HG02610 (cell line): ENCODE data around the gene UGT2B28.
"Not testable (repeated sequence)": the region's sequence is repeated elsewhere in the genome, so short reads cannot be mapped to it uniquely, and the experiment has no call there.

ENCODE experiments used
- ATAC-seq: cut with Tn5 transposase; IDR thresholded peaks from one replicate; pipeline ENCODE4 v1.9.1; 2021; ENCODE audit warnings: mild to moderate bottlenecking, moderate library complexity; ENCODE audit not compliant: unreplicated experiment

Gene UGT2B28

DNA sequence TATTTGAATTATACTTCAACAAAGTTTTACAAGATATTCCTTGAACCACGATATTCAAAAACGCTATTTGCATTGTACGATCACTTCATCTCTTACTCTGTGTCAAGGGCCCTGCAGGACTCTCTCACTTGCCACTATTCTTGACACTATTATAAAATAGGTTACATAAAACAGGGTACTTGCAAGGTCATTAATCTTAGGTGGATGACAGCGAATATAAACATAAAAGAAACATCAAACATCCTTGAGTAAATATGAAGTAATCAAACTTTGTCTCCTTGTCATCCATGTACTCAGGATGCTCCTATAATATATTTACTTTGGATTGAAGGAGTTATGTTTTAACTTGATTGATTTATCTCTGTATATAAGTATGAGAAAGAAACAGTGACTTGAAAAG is at the start of gene UGT2B28:
UGT2B28 (plus strand) TSS at position 395 of the 400 bp plus-strand sequence. CDS start 26 bp downstream, outside the sequence.
- not testable (repeated sequence) for ATAC-seq

GRCh38 chr4:69239092-69239491 is 41.2 kb upstream of the UGT2B28 start:
- ATAC-seq: no peak

DNA sequence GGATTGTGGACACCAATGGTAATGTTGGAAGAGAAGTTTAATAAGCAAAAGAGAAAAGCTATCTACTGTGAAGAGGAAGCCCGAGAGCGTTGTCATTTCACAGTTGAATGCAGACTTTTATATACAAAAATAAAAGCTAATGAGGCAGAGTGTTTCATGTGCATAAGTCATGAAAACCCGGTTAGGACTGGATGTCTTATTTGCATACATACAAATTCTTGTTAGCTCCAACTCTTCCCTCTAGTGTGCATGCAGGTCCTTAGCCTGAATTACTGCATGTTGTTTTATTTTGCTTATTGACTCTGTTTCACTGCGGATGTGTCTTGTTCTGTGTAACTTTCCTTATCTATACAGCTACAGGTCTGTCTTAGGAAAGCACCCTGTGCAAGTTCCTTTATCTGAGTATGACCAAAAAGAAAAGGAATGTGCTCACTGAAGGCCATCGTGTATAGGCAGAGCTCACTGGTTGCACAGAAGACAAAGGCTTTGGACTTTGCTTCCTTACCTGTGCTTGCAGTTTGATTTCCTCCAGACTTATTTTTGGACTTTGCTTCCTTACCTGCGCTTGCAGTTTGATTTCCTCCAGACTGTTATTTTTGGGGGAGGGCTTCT is 40.6 kb upstream of the UGT2B28 start:
- ATAC-seq: no peak

- ATAC-seq: not testable (repeated sequence)
Measured at GRCh38 chr4:69240787-69241186, 39.5 kb upstream of the UGT2B28 start.

- not testable (repeated sequence) for ATAC-seq
Measured at GRCh38 chr4:69241746-69242145, 38.5 kb upstream of the UGT2B28 start.

DNA sequence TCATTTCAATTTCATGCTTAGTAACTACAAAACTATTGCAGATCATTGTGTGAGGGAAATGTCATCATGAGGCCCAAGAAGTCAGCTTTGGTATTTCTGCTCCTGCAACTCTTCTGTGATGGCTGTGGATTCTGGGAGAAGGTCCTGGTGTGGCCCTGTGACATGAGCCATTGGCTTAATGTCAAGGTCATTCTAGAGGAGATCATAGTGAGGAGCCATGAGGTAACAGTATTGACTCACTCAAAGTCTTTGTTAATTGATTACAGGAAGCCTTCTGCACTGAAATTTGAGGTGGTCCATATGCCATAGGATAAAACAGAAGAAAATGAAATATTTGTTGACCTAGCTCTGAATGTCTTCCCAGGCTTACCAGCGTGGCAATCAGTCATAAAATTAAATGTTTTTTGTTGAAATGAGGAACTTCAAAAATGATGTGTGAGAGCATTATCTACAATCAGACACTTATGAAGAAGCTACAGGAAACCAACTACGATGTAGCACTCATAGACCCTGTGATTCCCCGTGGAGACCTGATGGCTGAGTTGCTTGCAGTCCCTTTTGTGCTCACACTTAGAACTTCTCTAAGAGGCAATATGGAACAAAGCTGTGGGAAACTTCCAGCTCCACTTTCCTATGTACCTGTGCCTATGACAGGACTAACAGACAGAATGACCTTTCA is 37.6 kb upstream of the UGT2B28 start:
- ATAC-seq: not testable (repeated sequence)

- ATAC-seq: not testable (repeated sequence)
Measured at GRCh38 chr4:69250884-69251283, 29.4 kb upstream of the UGT2B28 start.

- ATAC-seq: not testable (repeated sequence)
Measured at GRCh38 chr4:69253147-69253772, 27.0 kb upstream of the UGT2B28 start.

GRCh38 chr4:69268612-69269011 is 11.7 kb upstream of the UGT2B28 start:
- ATAC-seq: not testable (repeated sequence)

GRCh38 chr4:69296356-69296755 is 16.1 kb downstream of the UGT2B28 start:
- ATAC-seq: not testable (repeated sequence)

- not testable (repeated sequence) for ATAC-seq
Measured at GRCh38 chr4:69308426-69309033, 28.3 kb downstream of the UGT2B28 start.

DNA sequence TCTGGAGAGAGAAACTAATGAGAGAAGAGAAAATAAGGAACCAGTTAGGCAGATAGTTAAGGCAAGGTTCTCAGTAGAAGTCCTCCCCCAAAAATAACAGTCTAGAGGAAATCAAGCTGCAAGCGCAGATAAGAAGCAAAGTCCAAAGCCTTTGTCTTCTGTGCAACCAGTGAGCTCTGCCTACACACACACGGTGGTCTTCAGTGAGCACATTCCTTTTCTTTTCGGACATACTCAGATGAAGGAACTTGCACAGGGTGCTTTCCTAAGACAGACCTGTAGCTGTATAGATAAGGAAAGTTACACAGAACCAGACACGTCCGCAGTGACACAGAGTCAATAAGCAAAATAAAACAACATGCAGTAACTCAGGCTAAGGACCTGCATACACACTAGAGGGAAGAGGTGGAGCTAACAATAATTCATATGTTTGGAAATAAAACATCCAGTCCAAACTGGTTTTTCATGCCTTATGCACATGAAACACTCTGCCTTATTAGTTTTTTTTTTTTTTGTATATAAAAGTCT is 29.3 kb downstream of the UGT2B28 start:
- not testable (repeated sequence) for ATAC-seq

DNA sequence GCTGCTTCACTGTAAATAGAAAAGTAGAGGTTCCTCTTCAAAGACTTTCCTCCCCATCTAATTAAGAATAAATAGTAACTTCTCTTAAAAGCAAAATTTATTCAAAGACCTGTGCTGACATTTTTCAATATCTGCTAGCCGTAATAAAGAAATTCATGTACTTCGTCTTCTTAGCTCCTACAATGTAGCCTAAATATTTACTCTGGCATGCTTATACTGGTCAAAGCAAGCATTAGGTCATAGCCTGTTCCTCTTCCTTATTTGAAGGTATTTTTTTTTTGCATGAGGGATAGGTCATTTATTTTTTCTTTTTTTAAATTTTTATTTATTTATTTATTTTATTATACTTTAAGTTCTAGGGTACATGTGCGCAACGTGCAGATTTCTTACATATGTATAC is 30.0 kb downstream of the UGT2B28 start:
- ATAC-seq: not testable (repeated sequence)

DNA sequence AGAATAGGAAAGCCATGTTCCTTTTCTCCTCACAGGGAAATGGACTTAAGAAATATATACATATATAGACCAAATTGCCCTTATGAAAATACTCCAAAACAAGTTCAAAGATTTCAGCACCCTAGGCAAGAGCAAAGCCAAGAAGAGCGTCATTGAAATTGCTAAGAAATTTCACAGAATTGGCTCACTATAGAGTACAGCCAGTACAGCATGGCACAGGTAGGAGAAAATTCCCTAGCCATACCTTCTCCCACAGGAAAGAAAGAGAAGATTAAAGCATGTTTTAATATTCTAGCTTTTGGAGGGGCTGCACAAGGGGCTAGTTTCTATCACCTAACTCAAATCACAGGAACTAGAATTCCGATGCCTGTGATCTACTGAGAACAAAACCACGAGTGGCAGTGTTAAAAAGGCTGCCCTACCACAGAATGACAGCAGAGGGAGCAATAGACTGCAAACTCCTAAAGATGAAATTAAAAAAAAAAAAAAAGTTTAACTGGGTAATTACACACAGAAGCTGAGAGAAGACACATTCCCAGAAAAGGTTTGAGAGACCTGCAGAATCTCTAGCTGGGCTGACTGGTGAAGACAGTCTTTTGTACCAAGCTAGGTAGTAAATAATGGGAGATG is 37.5 kb downstream of the UGT2B28 start:
- ATAC-seq: not testable (repeated sequence)

DNA sequence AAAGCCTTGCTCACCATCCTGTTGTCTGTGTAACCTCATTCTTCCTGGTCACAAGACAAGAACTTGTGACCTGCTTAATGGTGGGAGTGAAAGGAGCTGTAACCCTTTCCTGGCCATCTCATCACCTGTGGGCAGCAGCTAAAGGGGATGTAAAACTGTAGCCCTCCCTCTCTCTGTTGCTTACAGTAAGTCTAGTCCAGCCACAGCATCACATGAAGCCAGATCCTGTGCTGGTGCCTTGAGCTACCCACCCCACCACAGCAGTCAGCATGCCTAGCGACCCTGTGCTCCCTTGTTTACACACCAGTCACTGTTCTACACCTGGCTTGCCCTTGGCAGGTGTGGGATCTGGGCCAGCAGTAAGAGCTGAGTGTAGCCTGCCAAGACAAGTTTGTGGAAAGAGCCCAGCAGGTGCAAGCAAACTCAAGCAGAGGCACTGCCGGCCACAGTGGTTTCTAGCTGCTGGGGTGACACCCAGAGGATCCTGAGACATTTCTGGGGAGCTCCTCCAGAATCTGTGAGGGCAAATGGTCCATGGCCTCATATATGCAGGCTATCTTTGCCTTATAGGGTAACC is 41.0 kb downstream of the UGT2B28 start:
- ATAC-seq: no peak

DNA sequence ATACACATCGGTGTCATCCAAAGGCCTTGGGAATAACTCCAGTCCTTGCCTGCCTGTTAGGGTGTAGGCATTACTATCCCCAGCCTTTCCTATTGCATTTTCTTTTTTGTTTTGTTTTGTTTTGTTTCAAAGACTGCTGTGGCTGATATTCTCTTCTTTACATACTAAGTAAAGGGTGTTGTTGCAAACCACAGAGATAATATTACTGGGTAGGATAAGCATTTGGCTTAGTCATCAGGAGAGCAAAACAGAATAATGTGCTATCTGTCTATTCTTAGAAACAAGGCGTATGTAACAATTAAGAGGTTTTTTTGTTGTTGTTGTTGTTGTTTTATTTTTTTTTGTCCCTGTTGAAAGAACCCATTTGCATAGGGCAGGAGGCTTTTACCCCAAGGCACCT is 41.8 kb downstream of the UGT2B28 start:
- ATAC-seq: no peak

DNA sequence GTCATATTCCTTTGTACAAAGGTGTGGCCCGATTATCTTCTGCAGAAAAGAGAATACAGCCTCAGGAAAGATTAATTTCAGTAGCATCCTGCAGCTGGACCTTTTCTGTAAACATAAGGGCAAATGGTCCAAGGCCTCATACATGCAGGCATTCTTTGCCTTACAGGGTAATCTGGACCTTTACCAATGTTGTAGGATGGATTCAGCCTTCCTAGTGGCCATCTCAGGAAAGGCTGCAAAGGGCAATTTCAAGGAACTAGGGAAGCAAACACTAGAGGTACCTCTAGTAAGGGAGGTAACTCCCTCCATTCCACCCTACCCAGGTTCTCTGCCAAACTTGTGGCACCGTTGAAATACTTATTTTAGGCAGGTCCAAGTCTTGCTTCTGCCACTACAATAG is 43.0 kb downstream of the UGT2B28 start:
- no peak for ATAC-seq

GRCh38 chr4:69330345-69331047 is 50.2 kb downstream of the UGT2B28 start:
- ATAC-seq: no peak

DNA sequence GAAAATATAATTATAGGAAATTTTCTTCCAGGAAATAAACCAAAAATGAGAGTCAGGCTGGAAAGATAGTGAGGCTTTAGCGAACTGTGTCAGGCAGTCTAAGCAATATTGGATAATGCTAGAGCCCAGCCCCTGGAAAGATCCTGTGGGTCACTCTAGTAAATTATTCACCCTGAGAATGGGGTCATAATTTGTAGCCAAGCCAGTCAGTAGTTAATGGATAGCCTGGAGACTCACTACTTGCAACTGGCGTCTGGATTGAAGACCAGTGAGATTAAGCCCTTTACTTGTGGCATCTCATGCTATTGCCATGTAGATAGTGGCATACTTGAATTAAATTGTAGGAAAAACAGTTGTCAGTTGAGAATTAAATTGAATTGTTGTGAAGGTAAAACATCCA is 51.0 kb downstream of the UGT2B28 start:
- ATAC-seq: not testable (repeated sequence)

DNA sequence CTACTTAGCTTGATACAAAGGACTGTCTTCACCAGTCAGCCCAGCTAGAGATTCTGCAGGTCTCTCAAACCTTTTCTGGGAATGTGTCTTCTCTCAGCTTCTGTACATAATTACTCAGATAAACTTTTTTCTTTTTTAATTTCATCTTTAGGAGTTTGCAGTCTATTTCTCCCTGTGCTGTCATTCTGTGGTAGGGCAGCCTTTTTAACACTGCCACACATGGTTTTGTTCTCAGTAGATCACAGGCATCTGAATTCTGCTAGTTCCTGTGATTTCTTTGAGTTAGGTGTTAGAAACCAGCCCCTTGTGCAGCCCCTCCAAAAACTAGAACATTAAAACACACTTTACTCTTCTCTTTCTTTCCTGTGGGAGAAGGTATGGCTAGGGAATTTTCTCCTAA is 55.2 kb downstream of the UGT2B28 start:
- ATAC-seq: not testable (repeated sequence)
